Activated gamma-delta T cell treated with anti-CD3 and anti-CD28 coated beads, Interleukin-2, amount 50 U/mL, for 16 hours (primary cell): ENCODE results near the gene DNAJC13.
"Not testable (repeated sequence)": the region's sequence is repeated elsewhere in the genome, so short reads cannot be mapped to it uniquely, and the experiment has no call there.

ENCODE experiments used
- DNase-seq: peaks from one replicate; pipeline ENCODE4 v3.0.0-alpha.2; 2020; ENCODE audit warnings: low read depth

Gene DNAJC13

DNA sequence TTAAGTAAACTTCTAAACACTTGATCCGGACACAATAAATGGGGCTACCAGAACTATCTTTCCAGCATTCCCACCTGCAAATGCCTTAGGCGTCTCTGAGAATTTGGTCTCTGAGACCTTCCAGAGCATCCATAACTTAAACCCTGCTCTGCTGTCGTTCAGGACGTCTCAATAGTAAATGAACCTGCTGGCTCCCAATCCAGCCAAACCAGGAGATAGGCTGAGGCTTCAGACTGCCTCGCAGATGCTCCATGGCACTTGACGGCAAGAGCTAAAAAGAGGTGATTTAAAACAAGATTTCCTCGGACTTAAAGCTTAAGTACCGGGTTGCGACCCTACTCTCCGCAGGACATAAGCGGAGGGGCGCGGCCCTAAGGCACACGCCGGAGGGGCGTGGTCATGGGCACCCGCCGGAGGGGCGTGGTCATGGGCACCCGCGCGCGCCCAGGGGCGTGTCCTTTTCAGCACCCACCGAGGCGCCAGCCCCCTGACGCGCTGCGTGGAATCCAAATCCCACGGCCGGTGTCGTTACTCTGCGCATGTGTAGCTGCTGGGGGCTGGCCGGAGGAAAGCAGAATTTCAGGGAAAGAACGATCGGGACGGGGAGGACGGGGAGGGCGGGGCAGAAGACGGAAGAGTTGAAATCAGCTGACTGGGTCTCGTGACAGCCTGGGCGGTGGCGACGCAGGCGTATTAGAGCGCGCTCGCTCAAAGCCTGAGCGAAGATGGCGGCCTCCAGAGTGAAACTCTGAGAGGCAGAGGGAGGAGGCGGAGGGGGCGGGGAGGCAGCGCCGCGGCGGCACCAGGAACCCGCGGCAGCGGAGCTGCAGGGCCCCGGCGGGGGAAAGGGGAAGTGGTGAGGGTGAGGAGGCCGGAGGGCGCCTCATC is at the start of gene DNAJC13:
DNAJC13 (plus strand) TSS at position 696 of the 888 bp plus-strand sequence. CDS start 17,049 bp downstream, outside the sequence.
- peak; percentile 86 for DNase-seq

- DNase-seq: no peak
These were observed 48.8 kb upstream of the DNAJC13 start for GRCh38 chr3:132368515-132368914.

- no peak for DNase-seq
These were observed 48.3 kb upstream of the DNAJC13 start for GRCh38 chr3:132368962-132369361.

DNA sequence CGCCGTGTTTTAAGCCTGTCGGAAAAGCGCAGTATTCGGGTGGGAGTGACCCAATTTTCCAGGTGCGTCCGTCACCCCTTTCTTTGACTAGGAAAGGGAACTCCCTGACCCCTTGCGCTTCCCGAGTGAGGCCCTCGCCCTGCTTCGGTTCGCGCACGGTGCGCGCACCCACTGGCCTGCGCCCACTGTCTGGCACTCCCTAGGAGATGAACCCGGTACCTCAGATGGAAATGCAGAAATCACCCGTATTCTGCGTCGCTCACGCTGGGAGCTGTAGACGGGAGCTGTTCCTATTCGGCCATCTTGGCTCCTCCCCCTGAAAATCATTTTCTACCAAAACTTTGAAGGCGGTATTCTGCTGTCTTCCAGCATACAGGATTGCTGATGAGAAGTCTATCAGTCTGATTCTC is 40.4 kb upstream of the DNAJC13 start:
- DNase-seq: not testable (repeated sequence)

- DNase-seq: no peak
These were observed 39.1 kb upstream of the DNAJC13 start for GRCh38 chr3:132378048-132378762.

- no peak for DNase-seq
These were observed 38.5 kb upstream of the DNAJC13 start for GRCh38 chr3:132378846-132379245.

- DNase-seq: no peak
These were observed 36.4 kb upstream of the DNAJC13 start for GRCh38 chr3:132380920-132381319.

DNA sequence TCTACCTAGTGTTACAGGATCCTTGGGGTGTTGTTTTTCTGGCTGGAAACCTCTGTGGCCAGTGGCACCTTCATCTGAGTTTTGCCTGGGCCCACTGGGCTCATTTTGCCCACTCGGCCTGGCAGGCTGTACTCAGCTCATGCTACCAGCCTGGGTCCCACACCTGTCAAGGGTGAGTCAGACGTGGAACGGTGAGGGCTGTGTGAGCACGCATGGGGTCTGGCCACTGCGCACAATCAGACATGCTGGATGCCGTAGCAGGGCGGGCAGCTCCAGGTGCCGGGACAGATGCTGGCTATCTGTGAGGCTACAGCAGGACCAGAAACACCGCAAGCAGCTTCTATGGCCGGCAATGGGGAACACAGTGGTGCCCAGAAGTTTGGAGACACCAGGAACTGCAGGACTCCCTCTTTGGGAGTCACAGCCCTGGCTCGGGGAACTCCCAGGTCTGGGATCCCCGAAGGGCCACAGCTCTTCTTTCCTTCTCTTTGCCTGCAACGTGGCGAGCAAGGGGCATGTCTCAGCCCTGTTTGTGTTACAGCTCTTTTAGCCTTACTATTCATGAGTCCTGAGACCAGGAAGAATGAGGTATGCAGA is 35.9 kb upstream of the DNAJC13 start:
- DNase-seq: no peak

- no peak for DNase-seq
These were observed 35.0 kb upstream of the DNAJC13 start for GRCh38 chr3:132382267-132382666.

DNA sequence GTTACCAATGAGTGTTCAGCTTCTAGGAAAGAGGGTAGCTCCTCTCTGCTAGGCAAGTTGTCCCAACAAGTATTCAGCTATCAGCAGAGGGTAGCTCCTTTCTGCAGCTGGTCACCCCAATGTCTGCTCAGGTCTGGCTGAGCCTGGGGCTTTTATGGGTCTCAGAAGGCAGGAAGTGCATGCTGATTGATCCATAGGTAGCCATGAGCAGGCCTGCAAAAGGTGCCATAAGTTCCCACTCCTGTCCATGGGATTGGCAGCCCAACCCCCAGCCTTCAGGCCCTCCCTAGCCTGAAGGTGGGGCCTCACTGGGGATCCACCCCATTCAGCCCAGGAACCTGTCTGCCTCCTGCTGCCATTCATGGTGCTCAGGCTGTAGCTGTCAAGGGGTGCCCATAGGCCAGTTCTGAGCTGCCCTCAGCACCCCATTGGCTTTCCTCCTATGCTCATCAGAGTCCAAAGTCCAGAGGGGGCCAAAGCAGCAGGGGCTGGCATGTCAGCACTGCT is 34.6 kb upstream of the DNAJC13 start:
- no peak for DNase-seq

- no peak for DNase-seq
These were observed 31.0 kb upstream of the DNAJC13 start for GRCh38 chr3:132386259-132386658.

GRCh38 chr3:132392675-132393074 is 24.6 kb upstream of the DNAJC13 start:
- not testable (repeated sequence) for DNase-seq

DNA sequence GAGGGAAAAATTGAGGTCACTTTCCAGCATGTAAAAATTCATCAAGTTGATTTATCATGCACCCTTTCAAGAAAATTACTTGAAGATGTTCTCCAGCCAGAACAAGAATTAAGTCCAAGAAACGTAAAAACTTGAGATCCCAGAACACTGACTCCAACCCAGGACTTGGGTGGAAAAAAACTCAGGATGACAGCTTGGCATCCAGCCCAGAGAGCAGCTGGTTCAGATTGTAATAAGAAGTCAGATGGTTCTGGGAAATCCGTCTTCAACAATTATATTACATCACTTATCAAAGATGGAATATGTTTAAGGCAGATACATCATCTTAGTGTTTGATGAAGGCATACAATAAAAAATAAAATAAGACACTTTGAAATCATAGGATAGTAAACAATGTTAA is 23.0 kb upstream of the DNAJC13 start:
- DNase-seq: no peak

DNA sequence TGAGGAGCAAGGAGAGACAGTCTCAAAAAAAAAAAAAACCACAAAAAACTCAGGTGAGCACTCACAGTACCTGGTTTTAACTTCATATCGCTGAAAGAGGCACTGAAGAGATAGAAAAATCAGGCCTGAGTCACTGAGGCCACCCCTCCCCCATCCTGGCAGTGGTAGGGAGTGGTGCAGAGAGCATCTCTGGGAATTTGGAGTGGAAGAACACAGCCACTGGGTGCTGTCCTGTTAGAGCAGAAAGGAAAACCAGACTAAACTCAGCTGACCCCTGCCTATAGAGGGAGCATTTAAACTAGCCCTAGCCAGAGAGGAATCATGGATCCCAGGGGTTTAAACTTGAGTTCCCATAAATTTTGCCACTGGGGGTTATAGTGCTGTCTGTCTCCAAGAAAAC is 22.2 kb upstream of the DNAJC13 start:
- no peak for DNase-seq

DNA sequence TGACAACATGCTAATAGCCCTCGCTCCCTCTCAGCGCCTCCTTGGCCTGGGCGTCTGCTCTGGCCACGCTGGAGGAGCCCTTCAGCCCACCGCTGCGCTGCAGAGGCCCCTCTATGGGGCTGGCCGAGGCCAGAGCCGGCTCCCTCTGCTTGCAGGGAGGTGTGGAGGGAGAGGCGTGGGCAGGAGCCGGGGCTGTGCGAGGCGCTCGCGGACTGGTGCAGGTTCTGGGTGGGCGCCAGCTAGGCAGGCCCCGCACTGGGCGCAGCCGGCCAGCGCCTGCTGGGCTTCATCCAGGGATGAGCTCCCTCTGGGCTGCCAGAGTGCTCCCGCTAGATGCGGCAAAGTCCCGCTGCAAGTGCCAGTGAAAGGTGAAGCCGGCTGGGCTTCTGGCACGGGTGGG is 21.0 kb upstream of the DNAJC13 start:
- no peak for DNase-seq

DNA sequence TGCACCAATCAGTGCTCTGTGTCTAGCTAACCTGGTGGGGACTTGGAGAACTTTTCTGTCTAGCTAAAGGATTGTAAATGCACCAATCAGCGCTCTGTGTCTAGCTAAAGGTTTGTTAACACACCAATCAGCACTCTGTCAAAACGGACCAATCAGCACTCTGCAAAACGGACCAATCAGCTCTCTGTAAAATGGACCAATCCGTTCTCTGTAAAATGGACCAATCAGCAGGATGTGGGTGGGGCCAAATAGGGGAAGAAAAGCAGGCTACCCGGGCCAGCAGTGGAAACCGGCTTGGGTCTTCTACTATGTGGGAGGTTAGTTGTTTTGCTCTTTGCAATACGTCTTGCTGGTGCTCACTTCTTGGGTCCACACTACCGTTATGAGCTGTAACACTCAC is 20.5 kb upstream of the DNAJC13 start:
- not testable (repeated sequence) for DNase-seq

GRCh38 chr3:132399054-132399929 is 18.0 kb upstream of the DNAJC13 start:
- no peak for DNase-seq

- no peak for DNase-seq
These were observed 16.0 kb upstream of the DNAJC13 start for GRCh38 chr3:132401255-132401654.

DNA sequence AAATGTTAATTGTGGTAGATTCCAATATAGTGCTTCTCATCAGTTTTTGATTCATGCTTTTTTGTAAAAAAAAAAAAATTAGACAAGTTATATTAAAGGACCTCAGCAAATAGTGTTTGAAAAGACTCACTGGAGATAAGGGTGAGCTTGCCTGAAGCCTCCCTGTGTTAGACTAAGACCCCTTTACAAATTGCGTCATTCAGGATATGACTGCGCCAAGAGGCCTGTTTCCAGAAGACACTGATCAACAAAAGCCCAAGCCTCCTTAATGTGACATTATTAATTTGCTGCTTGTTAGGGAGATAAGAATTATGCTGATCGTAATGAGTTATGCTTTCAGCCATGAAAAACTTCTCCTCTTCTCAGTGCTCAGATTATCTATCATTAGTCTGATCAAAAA is 13.0 kb upstream of the DNAJC13 start:
- no peak for DNase-seq

DNA sequence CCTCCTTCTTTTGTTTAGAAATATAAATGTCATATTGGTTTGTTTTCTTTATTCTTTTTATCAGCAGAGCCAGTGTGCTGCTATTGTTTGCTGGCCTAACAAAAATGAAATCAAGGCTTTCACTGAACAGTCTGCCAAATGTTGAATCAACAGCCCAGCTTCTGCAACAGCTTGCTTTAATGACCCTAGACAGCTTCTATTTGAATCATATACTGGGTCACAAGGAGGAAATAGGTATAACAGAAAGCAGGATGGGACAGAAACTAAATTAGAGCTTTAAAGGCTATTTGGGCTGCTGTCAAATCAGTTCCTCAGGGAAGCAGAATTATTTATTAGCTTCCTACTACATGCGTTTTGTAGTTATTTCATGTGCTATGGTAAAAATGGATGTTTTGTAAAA is 12.1 kb upstream of the DNAJC13 start:
- no peak for DNase-seq

DNA sequence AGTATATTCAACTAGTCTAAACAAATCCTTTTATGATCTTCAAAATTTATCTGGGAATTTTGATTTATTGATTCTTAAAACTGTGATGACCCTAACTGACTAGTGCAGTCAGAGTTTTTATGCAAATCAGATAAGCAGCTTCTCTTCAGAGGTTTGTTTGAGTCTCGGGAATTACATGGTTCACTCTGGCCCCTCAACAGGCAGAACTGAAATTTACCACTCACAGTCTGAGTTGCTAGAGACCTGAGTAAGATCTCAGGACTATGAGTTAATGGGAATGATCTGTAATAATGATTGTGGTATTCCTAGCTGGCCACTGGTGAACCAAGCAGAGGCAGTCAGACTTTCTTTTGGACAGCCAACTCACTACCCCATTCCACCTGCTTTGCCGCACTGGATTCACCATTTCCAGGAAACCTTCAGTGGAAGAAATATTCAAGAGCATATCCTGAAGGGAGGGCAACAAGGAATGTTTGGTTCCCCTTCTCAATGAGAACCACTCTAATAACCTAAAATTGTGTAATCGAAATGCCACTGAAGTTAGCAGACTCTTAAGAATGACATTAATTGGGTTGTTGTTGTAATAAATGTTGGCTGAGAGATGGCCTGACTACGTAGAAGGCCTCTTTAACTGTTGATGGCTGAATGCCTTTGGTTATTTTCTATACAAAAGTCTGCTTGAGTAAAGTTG is 11.5 kb upstream of the DNAJC13 start:
- no peak for DNase-seq
